Bronchial epithelial cell (primary cell): ENCODE results near the gene CIDEC. TPM values are rescaled to one million over a fixed set of nuclear protein-coding genes. Genes with fewer than 3 reads are reported as not detected.

Experiments
- DNase-seq: peaks from one replicate; pipeline ENCODE4 v3.0.0-alpha.2; 2010; ENCODE audit warnings: low read depth
- FAIRE-seq: peaks from 2 replicates; lab custom pipeline; 2011; peaks lifted over from hg19 to GRCh38; lab: Jason Lieb, UNC
- H3K27me3 ChIP-seq: 2 replicates; pipeline ENCODE4 v1.5.1; 2011; ENCODE audit warnings: low read length; ENCODE audit not compliant: control insufficient read depth, insufficient read depth
- H3K36me3 ChIP-seq: 2 replicates; pipeline ENCODE4 v1.5.1; 2011; ENCODE audit warnings: low read length; ENCODE audit not compliant: control insufficient read depth, insufficient read depth
- H3K4me3 ChIP-seq: 2 replicates; pipeline ENCODE4 v1.5.1; 2011; ENCODE audit warnings: mild to moderate bottlenecking, low read depth, low read length, control low read depth
- total RNA-seq: library from RNA; depleted of rRNA; stranded (reverse); fragments of >200 nt; gene quantifications from 2 replicates; pipeline ENCODE4 v1.2.1, GENCODE V29; 2014
- TF ChIP-seq, protein P1 (sequence below): IDR thresholded peaks from 2 replicates; pipeline ENCODE4 v1.5.1; 2011; ENCODE audit warnings: mild to moderate bottlenecking, moderate library complexity, low read length, control low read depth, inconsistent platforms; ENCODE audit not compliant: insufficient read depth, severe bottlenecking

CIDEC gene
- total RNA-seq, 1 donor from 2014 or later: not detected

DNA sequence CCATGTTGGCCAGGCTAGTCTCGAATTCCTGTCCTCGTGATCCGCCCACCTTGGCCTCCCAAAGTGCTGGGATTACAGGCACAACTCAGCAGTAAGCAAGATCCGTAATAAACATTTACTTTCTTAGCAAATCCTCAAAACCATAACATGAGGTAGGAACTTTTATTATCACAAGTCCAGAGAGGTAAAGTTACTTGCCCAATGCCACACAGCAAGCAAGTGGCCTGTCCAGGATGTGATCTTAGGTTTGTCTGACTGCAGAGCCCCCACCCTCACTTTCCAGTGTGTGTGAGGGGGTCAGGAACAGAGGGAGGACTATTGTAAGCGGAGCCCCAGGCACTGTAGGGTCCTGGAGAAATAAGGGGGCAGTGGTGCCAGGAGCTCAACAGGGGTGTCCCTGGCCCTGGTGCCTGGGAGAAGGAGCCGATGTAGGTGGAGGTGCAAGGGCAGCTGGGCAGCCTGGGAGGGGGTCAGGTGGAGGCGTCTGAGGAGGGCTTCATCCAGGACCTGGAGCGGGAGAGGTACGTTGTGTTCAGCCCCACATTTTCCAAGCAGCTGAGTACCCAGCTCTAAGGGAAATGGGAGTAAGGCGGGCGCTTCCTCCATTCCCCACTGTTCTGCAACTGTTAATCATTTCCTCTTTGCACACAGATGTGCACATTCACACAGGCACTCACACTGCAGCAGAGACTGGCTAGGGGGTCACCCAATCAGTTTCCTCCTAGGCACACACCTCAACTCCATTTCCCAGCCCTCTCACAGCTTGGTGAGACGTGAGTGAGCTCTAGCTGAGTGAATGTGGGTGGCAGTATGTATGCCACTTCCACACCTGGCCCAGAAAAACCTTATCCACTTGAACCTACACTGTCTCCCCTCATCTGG lies 42.1 kb downstream of the CIDEC start:
- Histone ChIP-seq H3K27me3 (no peaks in the 10 kb centered on the region), H3K36me3 (peaks cover 29% of the 10 kb centered on the region)
- no peak for FAIRE-seq

DNA sequence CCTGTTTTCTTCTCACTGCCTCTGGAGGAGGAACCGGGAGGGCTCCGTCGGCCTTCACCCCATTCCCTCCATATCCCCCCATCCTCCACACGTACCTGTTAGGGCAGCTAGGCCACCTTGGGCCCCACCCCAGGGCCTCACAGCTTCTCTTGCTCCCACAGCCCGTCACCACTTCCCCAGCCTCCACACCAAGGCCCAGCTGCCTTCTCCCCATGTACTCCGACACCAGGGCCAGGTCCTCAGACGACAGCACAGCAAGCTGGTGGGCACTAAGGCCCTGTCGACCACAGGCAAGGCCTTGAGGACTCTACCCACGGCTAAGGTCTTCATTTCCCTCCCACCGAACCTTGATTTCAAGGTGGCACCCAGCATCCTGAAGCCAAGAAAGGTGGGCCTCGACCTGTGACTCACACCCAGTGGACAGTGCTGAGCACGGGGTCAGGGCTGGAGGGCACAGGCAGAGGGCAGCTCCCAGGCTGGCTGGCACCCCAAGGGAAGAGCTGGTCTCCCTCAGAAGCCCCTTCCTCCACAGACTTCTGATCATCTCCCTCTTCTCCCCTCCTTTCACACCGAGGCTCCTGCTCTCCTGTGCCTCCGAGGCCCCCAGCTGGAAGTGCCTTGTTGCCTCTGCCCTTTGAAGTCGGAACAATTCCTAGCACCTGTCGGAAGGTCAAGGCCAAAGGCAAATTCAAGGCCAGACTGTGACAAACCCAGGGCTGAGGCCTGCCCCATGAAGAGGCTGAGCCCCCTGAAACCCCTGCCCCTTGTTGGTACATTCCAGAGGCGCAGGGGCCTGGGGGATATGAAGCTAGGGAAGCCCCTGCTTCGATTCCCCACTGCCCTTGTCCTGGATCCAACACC lies 45.3 kb downstream of the CIDEC start:
- Histone ChIP-seq H3K4me3 (no peak overlapping the region), H3K27me3 (no peaks in the 10 kb centered on the region), H3K36me3 (peaks cover 22% of the 10 kb centered on the region)
- no peak for DNase-seq
- no peak for FAIRE-seq
- TF ChIP-seq, protein P1, sequence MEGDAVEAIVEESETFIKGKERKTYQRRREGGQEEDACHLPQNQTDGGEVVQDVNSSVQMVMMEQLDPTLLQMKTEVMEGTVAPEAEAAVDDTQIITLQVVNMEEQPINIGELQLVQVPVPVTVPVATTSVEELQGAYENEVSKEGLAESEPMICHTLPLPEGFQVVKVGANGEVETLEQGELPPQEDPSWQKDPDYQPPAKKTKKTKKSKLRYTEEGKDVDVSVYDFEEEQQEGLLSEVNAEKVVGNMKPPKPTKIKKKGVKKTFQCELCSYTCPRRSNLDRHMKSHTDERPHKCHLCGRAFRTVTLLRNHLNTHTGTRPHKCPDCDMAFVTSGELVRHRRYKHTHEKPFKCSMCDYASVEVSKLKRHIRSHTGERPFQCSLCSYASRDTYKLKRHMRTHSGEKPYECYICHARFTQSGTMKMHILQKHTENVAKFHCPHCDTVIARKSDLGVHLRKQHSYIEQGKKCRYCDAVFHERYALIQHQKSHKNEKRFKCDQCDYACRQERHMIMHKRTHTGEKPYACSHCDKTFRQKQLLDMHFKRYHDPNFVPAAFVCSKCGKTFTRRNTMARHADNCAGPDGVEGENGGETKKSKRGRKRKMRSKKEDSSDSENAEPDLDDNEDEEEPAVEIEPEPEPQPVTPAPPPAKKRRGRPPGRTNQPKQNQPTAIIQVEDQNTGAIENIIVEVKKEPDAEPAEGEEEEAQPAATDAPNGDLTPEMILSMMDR: no peak

More for the DNA sequence above, 42.1 kb downstream of the CIDEC start:
- H3K4me3 ChIP-seq: no peak overlapping the region
- TF ChIP-seq, protein P1: no peak
- no peak for DNase-seq

DNA sequence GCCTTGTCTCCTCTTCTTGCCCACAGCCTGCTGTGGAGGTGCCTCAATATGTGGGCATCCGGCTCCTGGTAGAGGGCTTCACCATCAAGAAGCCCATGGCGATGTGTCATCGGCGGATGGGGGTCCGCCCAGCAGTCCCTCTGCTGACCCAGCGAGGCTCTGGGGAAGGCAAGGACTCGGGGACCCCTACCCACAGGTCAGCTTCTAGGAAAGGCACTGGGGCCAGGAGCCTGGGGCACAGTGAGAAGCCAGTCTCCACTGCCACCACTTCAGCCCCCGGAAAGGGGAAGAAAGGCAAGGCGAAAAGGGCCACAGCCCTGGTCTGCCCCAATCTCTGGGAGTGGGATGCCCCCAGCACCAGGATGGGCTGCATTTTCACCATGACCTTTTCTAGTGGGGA lies 47.0 kb downstream of the CIDEC start:
- no peaks in the 10 kb centered on the region for H3K27me3 ChIP-seq
- DNase-seq (no peak), FAIRE-seq (no peak)
- peaks cover 19% of the 10 kb centered on the region for H3K36me3 ChIP-seq
- TF ChIP-seq, protein P1: no peak
- H3K4me3 ChIP-seq: no peak overlapping the region

DNA sequence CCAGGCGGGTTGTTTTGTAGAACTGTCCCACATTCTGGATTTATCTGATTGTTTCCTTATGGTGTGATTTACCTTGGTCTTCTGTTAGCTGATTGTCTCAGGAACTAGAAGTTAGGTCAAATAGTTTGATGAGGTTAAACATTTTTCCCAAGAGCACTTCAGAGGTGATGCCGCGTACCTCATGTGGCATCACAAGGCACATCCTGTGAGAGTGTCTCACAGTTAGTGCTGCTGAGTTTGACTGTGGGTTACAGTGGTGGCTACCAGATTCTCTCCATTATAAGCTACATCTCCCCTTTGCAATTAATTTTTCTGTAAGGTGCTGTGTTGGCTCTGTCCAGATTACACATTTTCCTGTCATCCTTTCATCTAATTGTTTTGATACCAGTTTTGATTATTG lies 48.8 kb downstream of the CIDEC start:
- Histone ChIP-seq H3K27me3 (no peaks in the 10 kb centered on the region), H3K36me3 (peaks cover 17% of the 10 kb centered on the region), H3K4me3 (no peak overlapping the region)
- FAIRE-seq (no peak), DNase-seq (no peak)
- TF ChIP-seq, protein P1: no peak

DNA sequence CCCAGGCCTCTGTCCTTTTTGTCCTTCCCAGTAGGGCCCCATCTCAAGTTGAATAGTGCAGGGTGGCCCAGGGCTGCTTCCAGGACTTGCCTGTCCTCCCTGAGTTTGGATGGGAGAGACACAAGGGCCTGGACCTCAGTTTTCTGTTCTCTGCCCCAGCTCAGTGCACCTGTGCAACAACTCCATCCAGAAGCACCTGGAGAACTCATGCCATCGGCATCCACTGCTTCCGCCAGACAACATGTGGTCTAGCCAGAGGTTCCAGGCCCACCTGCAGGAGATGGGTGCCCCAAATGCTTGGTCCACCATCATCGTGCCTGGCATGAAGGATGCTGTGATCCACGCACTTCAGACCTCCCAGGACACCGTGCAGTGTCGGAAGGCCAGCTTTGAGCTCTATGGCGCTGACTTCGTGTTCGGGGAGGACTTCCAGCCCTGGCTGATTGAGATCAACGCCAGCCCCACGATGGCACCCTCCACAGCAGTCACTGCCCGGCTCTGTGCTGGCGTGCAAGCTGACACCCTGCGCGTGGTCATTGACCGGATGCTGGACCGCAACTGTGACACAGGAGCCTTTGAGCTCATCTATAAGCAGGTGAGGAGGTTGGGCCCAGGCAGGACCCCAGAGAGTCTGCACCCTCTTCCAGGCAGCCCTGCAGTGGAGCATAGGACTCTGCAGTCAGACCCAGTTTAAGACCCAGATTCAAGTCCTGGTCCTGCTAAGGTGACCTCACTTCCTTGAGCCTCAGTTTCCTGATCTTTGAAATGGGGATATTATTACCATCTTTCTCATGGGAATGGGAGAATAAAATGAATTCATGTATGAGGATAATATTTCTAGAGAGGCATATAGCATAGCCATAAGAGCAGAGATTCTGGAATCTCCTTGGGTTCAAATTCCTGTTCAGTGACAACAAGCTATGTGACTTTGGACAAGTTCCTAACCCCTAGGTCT lies 51.0 kb downstream of the CIDEC start:
- no peak overlapping the region for H3K4me3 ChIP-seq
- TF ChIP-seq, protein P1: no peak
- no peak for DNase-seq
- H3K27me3 ChIP-seq: no peaks in the 10 kb centered on the region
- peaks cover 10% of the 10 kb centered on the region for H3K36me3 ChIP-seq
- no peak for FAIRE-seq
